ENCODE results near the gene COG7.
"Not testable (repeated sequence)": the region's sequence is repeated elsewhere in the genome, so short reads cannot be mapped to it uniquely, and the experiment has no call there.

The COG7 gene

DNA sequence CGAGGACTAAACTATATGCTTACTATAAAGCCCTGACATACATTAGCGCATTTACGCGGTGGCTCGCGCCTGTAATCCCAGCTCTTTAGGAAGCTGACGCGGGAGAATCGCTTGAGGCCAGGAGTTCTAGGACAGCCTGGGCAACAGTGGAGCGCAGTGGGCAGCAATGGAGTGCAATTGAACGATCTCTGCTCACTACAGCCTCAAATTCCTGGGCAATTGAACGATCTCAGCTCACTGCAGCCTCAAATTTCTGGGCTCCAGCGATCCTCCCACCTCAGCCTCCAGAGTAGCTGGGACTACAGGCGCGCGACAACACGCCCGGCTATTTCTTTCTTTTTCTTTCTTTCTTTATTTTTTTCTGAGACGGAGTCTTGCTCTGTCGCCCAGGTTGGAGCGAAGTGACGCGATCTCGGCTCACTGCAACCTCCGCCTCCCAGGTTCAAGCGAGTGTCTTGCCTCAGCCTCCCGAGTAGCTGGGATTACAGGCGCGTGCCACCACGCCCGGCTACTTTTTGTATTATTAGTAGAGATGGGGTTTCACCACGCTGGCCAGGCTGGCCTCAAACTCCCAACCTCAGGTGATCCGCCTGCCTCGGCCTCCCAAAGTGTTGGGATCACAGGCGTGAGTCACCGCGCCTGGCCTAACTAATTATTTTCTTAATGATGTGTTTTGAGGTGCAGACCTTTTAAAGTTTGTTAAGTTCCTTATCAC is 506 bp upstream of the COG7 start:
- peak overlapping the region; percentile 95 for H3K4me3 ChIP-seq (ENCODE audit: low read length)
- TF ChIP-seq, protein P1, sequence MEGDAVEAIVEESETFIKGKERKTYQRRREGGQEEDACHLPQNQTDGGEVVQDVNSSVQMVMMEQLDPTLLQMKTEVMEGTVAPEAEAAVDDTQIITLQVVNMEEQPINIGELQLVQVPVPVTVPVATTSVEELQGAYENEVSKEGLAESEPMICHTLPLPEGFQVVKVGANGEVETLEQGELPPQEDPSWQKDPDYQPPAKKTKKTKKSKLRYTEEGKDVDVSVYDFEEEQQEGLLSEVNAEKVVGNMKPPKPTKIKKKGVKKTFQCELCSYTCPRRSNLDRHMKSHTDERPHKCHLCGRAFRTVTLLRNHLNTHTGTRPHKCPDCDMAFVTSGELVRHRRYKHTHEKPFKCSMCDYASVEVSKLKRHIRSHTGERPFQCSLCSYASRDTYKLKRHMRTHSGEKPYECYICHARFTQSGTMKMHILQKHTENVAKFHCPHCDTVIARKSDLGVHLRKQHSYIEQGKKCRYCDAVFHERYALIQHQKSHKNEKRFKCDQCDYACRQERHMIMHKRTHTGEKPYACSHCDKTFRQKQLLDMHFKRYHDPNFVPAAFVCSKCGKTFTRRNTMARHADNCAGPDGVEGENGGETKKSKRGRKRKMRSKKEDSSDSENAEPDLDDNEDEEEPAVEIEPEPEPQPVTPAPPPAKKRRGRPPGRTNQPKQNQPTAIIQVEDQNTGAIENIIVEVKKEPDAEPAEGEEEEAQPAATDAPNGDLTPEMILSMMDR (conservative IDR thresholded peaks at IDR 0.05; ENCODE audit: low read depth, low read length) = no peak
- no peak for DNase-seq (ENCODE audit: low read depth)

DNA sequence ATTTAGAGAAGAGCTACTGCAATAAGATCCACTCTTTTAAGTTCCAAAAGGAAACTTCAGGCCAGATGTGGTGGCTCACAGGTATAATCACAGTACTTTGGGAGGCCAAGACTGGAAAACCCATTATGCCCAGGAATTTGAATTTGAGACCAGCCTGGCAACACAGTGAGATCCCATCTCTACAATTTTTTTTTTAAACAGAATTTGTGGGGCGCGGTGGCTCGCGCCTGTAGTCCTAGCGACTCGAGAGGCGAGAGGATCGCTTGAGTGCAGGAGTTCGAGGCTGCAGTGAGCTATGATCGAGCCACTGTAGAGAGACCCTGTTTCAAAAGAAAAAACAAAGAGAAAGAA is 793 bp downstream of the COG7 start:
- TF ChIP-seq, protein P1 (conservative IDR thresholded peaks at IDR 0.05; ENCODE audit: low read depth, low read length) = no peak
- peak overlapping the region; percentile 95 for H3K4me3 ChIP-seq (ENCODE audit: low read length)
- DNase-seq (ENCODE audit: low read depth) = no peak

DNA sequence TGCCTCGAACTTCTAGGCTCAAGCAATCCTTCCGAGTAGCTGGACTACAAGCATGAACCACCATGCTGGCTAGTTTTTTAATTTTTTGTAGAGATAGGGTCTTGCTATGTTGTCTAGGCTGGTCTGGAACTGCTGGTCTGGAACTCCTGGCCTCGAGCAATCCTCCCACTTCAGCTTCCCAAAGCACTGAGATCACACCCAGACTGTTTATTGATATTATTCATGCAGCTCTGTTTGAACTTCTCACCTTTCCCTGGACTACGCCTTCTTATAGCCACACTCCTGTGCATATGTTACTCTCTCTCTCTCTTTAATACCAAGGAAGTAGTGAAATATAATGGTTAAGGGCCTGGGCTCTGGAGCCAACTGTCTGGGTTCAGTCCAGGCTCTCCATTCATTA is 4.6 kb downstream of the COG7 start:
- no peak for DNase-seq (ENCODE audit: low read depth)
- H3K4me3 ChIP-seq (ENCODE audit: low read length) = no peak overlapping the region
- TF ChIP-seq, protein P1 (conservative IDR thresholded peaks at IDR 0.05; ENCODE audit: low read depth, low read length) = no peak

GRCh38 chr16:23437542-23437941 is 15.4 kb downstream of the COG7 start:
- DNase-seq (ENCODE audit: low read depth); H3K4me3 ChIP-seq (ENCODE audit: low read length): not testable (repeated sequence)

DNA sequence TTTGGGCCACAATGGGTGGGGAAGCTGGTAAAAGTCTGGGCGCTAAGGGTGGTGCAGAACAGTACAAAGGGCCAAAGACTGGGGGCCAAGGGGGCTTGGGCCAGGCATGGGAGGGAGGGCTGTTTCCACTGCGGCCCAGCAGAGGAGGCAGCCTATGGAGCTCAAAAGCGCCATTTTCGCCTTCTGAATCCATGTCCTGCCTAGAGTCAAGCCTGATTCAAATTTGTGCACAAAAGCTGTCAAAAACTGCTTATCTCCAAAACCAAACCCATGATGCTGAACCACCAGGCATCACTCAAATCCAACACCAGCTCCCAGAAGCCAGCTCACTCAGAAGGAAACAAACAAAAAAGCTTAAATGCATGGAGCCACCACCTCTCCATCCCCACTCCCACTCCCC is 16.0 kb downstream of the COG7 start:
- no peak for DNase-seq (ENCODE audit: low read depth)
- TF ChIP-seq, protein P1 (conservative IDR thresholded peaks at IDR 0.05; ENCODE audit: low read depth, low read length) = no peak
- H3K4me3 ChIP-seq (ENCODE audit: low read length) = no peak overlapping the region

DNA sequence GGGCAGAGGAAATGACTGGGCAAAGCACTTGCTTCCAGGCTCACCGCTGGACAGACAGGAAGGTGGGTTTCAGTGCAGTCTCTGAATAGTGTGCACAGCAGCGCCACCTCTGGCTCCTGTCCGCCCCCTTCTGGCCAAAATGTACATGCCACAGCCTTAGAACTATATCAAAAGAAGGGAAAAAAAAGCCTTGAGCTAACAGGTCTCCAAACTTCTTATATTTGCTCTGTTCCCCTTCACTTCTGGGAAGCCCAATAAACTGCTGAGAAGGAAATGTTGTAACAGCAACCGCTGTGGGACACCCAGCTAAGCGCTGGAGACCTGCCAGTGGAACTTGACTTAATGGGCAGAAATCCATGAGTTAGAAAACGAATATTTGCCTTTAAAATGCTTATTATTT is 17.5 kb downstream of the COG7 start:
- H3K4me3 ChIP-seq (ENCODE audit: low read length) = no peak overlapping the region
- TF ChIP-seq, protein P1 (conservative IDR thresholded peaks at IDR 0.05; ENCODE audit: low read depth, low read length) = peak; percentile 90
- DNase-seq (ENCODE audit: low read depth) = peak; percentile 5

DNA sequence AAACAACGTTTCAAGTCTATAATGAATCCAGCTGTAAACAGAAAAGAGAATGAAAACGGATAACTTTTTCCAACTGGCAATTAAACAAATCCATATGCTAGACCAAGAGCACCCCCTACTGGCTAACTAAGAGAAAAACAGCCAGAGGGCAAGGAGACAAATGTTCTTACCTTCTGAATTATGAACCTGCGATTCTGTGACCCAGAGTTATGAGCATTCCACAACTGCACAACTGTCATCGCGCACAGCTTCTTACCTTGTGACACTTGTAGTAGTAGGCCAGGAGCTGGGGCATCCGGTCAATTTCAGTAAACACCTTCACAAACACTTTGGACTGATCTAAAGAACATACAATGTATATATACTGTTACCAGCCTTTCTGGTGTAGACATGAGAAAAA is 18.6 kb downstream of the COG7 start:
- peak; percentile 23 for DNase-seq (ENCODE audit: low read depth)
- TF ChIP-seq, protein P1 (conservative IDR thresholded peaks at IDR 0.05; ENCODE audit: low read depth, low read length) = peak; percentile 87
- no peak overlapping the region for H3K4me3 ChIP-seq (ENCODE audit: low read length)

Data from retinal pigment epithelial cell (primary cell).